Activated effector memory CD4-positive, alpha-beta T cell treated with anti-CD3 and anti-CD28 coated beads, Interleukin-2, amount 50 U/mL, for 16 hours (primary cell): Measurements from ENCODE around the gene CLIP2.
"Not testable (repeated sequence)": the region's sequence is repeated elsewhere in the genome, so short reads cannot be mapped to it uniquely, and the experiment has no call there.

Experiments
- DNase-seq: peaks from one replicate; pipeline ENCODE4 v3.0.0-alpha.2; 2020

Gene CLIP2

GRCh38 chr7:74338366-74339108, 49.3 kb downstream of the CLIP2 start:
- DNase-seq: no peak

- not testable (repeated sequence) for DNase-seq
These were observed 50.4 kb downstream of the CLIP2 start for GRCh38 chr7:74339648-74340047.

GRCh38 chr7:74343281-74344131, 54.3 kb downstream of the CLIP2 start:
- no peak for DNase-seq

DNA sequence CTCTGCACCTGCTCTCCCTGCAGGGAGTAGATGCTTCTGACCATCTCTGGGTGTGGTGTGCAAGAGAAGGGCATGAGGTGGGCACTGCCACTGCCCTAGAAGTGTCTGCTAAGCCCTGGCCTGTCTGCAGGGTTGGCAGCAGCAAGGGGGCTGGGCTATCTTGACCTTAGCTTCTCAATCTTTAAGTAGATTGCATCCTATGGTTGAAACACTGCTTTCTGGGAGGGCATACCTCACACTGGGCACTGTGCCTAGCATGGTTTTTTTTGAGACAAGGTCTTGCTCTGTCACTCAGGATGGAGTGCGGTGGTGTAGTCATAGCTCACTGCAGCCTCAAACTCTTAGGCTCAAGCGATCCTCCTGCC, 54.9 kb downstream of the CLIP2 start:
- DNase-seq: no peak

- DNase-seq: no peak
These were observed 55.6 kb downstream of the CLIP2 start for GRCh38 chr7:74344786-74345185.

DNA sequence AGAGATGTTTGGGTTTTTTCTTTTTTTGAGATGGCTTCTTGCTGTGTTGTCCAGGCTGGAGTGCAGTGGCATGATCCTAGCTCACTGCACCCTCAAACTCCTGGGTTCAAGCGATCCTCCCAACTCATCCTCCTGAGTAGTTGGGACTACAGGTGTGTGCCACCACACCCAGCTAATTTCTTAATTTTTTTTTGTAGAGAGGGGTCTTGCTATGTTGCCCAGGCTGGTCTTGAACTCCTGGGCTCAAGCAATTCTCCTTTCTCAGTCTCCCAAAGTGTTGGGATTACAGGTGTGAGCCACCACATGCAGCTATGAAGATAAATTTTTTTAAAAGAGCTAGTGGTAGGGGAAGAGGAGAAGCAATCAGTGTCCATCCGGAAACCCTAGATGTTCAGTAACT, 56.8 kb downstream of the CLIP2 start:
- no peak for DNase-seq

GRCh38 chr7:74349621-74350020, 60.4 kb downstream of the CLIP2 start:
- no peak for DNase-seq

GRCh38 chr7:74350751-74351150, 61.5 kb downstream of the CLIP2 start:
- no peak for DNase-seq

DNA sequence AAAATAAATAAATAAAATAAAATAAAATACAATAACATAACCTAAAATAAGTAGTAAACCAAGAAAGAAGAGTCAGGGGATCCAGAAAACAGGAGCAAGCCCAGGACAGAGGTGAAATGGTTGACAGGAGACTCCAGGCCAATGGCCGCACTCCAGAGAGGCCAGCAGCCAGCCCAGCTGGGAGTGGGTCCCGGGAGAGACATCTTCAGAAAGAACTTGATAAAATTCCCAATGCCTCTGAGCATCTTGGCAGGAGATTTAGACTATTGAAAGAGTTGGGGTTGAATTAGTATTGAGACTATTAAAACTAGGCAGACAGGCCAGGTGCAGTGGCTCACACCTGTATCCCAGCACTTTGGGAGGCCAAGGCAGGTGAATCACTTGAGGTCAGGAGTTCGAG, 62.6 kb downstream of the CLIP2 start:
- no peak for DNase-seq

- not testable (repeated sequence) for DNase-seq
These were observed 63.4 kb downstream of the CLIP2 start for GRCh38 chr7:74352551-74353138.

- no peak for DNase-seq
These were observed 64.8 kb downstream of the CLIP2 start for GRCh38 chr7:74354009-74354408.

DNA sequence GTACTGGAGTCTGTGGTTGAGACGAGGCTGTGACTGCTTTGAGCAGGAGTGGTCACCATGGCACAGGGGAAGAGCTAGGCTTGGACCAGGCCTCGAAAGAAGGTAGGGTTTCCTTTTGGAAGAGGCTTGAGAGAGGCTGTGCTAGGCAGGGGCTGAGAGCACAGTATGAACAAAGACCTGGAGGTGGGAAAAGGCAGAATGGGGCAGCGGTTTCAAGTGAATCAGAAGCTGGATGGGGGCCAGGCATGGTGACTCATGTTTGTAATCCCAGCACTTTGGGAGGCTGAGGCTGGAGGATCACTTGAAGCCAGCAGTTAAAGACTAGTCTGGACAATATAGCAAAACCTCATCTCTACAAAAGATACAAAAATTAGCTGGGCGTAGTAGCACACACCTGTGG, 65.9 kb downstream of the CLIP2 start:
- no peak for DNase-seq

- DNase-seq: no peak
These were observed 67.5 kb downstream of the CLIP2 start for GRCh38 chr7:74356589-74357315.

DNA sequence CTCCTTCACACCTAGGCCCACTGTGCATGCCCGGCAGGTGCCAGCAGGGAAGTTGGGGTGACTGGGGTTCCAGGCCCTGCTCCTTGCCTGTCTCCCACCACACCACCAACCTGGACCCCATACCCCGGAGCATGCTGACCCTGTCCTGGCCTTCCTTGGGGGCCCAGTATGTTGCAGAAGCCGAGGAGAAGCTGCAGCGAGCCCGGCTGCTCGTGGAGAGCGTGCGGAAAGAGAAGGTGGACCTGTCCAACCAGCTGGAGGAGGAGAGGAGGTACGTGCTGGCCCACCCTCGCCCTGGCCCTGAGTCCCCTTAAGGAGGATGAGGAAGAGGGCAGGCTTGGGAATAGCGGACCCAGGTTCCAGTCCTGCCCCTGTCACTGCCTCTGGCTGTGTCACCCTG, 70.8 kb downstream of the CLIP2 start:
- no peak for DNase-seq

GRCh38 chr7:74362266-74362665, 73.1 kb downstream of the CLIP2 start:
- DNase-seq: no peak

DNA sequence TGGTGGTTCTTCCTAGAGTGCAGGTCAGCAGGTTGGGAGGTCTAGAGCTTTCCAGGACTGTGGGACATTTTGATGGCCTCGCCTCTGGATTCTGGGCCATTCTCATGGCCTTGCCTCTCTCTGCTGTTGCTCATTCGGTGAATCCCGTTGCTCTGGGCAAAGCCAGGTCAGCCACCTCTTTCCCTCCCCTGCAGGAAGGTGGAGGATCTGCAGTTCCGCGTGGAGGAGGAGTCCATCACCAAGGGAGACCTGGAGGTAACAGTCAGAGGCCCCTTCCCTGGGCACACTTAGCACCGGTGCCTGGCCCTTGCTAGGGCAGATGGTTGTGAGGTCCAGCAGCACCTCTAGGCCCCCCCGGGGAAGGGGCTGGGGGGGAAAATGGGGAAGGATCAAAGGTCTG, 74.9 kb downstream of the CLIP2 start:
- no peak for DNase-seq

DNA sequence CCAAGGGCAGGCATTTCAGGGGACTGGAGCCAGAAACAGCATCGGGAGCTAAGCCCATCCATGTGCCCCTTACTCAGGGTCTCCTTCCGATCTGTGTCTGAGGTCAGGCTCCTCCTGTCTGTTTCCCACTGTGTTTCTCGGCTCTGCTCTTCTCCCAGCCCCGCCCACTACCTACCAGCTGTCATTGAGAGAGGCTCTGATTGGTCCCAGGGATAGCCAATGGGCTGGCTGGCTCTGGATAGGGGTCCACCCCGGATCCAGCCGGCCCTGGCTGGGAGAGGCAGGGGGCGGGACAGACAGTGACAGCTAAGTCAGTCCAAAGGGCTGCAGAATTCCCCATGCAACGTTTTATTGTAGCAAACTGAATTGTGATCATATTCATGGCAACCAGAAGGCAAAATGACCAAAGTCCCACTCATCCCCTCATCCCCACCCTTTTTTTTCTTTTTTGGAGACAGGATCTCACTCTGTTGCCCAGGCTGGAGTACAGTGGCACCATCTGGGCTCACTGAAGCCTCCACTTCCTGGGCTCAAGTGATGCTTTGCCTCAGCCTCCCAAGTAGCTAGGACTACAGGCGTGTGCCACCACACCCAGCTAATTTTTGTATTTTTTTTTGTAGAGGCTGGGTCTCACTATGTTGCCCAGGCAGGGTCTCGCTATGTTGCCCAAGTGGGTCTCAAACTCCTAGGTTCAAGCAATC, 76.3 kb downstream of the CLIP2 start:
- DNase-seq: no peak

GRCh38 chr7:74371381-74372341, 82.5 kb downstream of the CLIP2 start:
- DNase-seq: no peak

- DNase-seq: no peak
These were observed 83.4 kb downstream of the CLIP2 start for GRCh38 chr7:74372511-74373111.

- DNase-seq: no peak
These were observed 84.3 kb downstream of the CLIP2 start for GRCh38 chr7:74373536-74373935.

GRCh38 chr7:74375726-74376220, 86.6 kb downstream of the CLIP2 start:
- DNase-seq: no peak
